Astrocyte (in vitro differentiated cells and primary cell): ENCODE results near the gene PEAK3.

Source experiments
- CTCF ChIP-seq: IDR thresholded peaks from 2 replicates; pipeline ENCODE4 v1.5.1; 2011; ENCODE audit warnings: low read depth, mild to moderate bottlenecking, inconsistent platforms, low read length, moderate library complexity; ENCODE audit not compliant: insufficient read depth
- EZH2 ChIP-seq: IDR thresholded peaks from 2 replicates; pipeline ENCODE4 v1.6.1; 2012; ENCODE audit warnings: mild to moderate bottlenecking, low read length, inconsistent platforms; ENCODE audit not compliant: insufficient read depth

GRCh38 chr19:2276429-2276986 lies 5.5 kb downstream of the PEAK3 start:
- no peak for TF ChIP-seq EZH2
- TF ChIP-seq CTCF = no peak
